ENCODE measurements around the gene GLRA1.

GLRA1 gene

GRCh38 chr5:151775025-151775606, 149.5 kb downstream of the GLRA1 start:
- no peak overlapping the region for H2BK120ac ChIP-seq (ENCODE audit: low read depth, low read length)
- DNase-seq = no peak
- H3K27me3 ChIP-seq (ENCODE audit: control insufficient read depth in 1 of 2, insufficient read depth in 1 of 2, low read length in 2 of 2) = no peaks in the 10 kb centered on the region
- H3K18ac ChIP-seq (ENCODE audit: low read depth in 1 of 2, low read length in 2 of 2) = no peak overlapping the region
- H3K9ac ChIP-seq (ENCODE audit: low read length) = peak overlapping the region; percentile 97
- peaks cover 6% of the 10 kb centered on the region for H3K4me1 ChIP-seq (ENCODE audit: control insufficient read depth, insufficient read depth, low read depth, low read length)
- no peak overlapping the region for H2AFZ ChIP-seq (ENCODE audit: low read depth, low read length)
- H2BK15ac ChIP-seq (ENCODE audit: low read depth, poor library complexity, severe bottlenecking) = no peak overlapping the region
- H3K79me1 ChIP-seq (replicated peaks; ENCODE audit: low read length, poor library complexity, severe bottlenecking) = peaks cover 2% of the 10 kb centered on the region
- no peak overlapping the region for H3K4me2 ChIP-seq (ENCODE audit: low read length, poor library complexity, severe bottlenecking)
- H3K36me3 ChIP-seq (ENCODE audit: control insufficient read depth in 1 of 2, insufficient read depth in 2 of 2, low read depth in 1 of 2, low read length in 2 of 2) = peaks cover 4 to 16% of the 10 kb centered on the region in 2 experiments
- no peak overlapping the region for H3K4ac ChIP-seq (ENCODE audit: low read depth in 1 of 2, low read length in 2 of 2)
- H4K8ac ChIP-seq (ENCODE audit: low read length) = no peak overlapping the region
- no peak overlapping the region for H2BK12ac ChIP-seq (ENCODE audit: low read length in 2 of 2)
- H2BK5ac ChIP-seq (ENCODE audit: low read depth, low read length, poor library complexity, severe bottlenecking) = no peak overlapping the region
- no peak overlapping the region for H4K91ac ChIP-seq (ENCODE audit: low read length)
- no peak overlapping the region for H2AK5ac ChIP-seq (ENCODE audit: low read length, severe bottlenecking)
- 90% methylated on average over 1 of the region's 3 CpGs for WGBS
- peak overlapping the region in 1 of 2 experiments; percentile 99 for H3K4me3 ChIP-seq (ENCODE audit: insufficient read depth in 1 of 2, low read depth in 1 of 2, low read length in 2 of 2)
- no peaks in the 10 kb centered on the region for H3K9me3 ChIP-seq (ENCODE audit: control insufficient read depth, low read length)
- no peak overlapping the region for H3K27ac ChIP-seq (ENCODE audit: low read length, poor library complexity, severe bottlenecking)
- no peak overlapping the region for H3K23ac ChIP-seq (ENCODE audit: low read length in 2 of 2)
- H3K14ac ChIP-seq (ENCODE audit: low read length in 2 of 2) = no peak overlapping the region

DNA sequence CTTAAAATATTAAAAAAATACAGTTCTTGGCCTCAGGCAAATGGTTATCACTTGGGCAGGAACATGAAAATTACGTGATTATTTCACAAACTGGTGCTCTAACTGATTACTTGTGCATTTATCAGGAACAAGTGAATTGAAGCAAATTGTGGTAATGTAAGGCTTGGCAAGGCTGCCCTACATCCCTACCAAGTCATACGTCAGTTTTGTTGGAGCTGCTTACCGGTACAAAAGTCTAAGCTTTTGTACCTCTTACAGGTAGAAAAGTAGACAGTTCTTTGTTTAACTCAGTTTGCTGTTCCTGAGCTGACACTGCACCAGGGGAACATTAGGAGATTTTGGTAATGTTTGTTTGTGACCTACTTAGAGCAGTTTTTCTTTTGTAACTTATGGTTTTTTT, 150.7 kb downstream of the GLRA1 start:
- Histone ChIP-seq H3K9ac (ENCODE audit: low read length) (peak overlapping the region; percentile 97), H2BK15ac (ENCODE audit: low read depth, poor library complexity, severe bottlenecking) (no peak overlapping the region), H3K4me1 (ENCODE audit: control insufficient read depth, insufficient read depth, low read depth, low read length) (peaks cover 6% of the 10 kb centered on the region), H3K27ac (ENCODE audit: low read length, poor library complexity, severe bottlenecking) (no peak overlapping the region), H3K79me1 (replicated peaks; ENCODE audit: low read length, poor library complexity, severe bottlenecking) (peaks cover 4% of the 10 kb centered on the region), H4K91ac (ENCODE audit: low read length) (no peak overlapping the region), H2BK5ac (ENCODE audit: low read depth, low read length, poor library complexity, severe bottlenecking) (no peak overlapping the region), H4K8ac (ENCODE audit: low read length) (no peak overlapping the region), H3K18ac (ENCODE audit: low read depth in 1 of 2, low read length in 2 of 2) (no peak overlapping the region), H3K4me3 (ENCODE audit: insufficient read depth in 1 of 2, low read depth in 1 of 2, low read length in 2 of 2) (peak overlapping the region in 1 of 2 experiments; percentile 99), H2AFZ (ENCODE audit: low read depth, low read length) (no peak overlapping the region), H3K9me3 (ENCODE audit: control insufficient read depth, low read length) (no peaks in the 10 kb centered on the region), H2BK12ac (ENCODE audit: low read length in 2 of 2) (no peak overlapping the region), H2AK5ac (ENCODE audit: low read length, severe bottlenecking) (no peak overlapping the region), H3K4ac (ENCODE audit: low read depth in 1 of 2, low read length in 2 of 2) (no peak overlapping the region), H3K4me2 (ENCODE audit: low read length, poor library complexity, severe bottlenecking) (peak overlapping the region; percentile 81), H3K36me3 (ENCODE audit: control insufficient read depth in 1 of 2, insufficient read depth in 2 of 2, low read depth in 1 of 2, low read length in 2 of 2) (peaks cover 4 to 15% of the 10 kb centered on the region in 2 experiments), H3K14ac (ENCODE audit: low read length in 2 of 2) (no peak overlapping the region), H2BK120ac (ENCODE audit: low read depth, low read length) (no peak overlapping the region), H3K27me3 (ENCODE audit: control insufficient read depth in 1 of 2, insufficient read depth in 1 of 2, low read length in 2 of 2) (no peaks in the 10 kb centered on the region), H3K23ac (ENCODE audit: low read length in 2 of 2) (no peak overlapping the region)
- DNase-seq = no peak
- WGBS = 13% methylated on average over 3 of the region's 3 CpGs

- DNase-seq = peak; percentile 78
- Histone ChIP-seq H3K14ac (ENCODE audit: low read length in 2 of 2) (no peak overlapping the region), H3K4me3 (ENCODE audit: insufficient read depth in 1 of 2, low read depth in 1 of 2, low read length in 2 of 2) (peak overlapping the region; percentile 98 to 99), H2AFZ (ENCODE audit: low read depth, low read length) (no peak overlapping the region), H3K23ac (ENCODE audit: low read length in 2 of 2) (peak overlapping the region in 1 of 2 experiments; percentile 57), H3K4me2 (ENCODE audit: low read length, poor library complexity, severe bottlenecking) (peak overlapping the region; percentile 81), H4K91ac (ENCODE audit: low read length) (no peak overlapping the region), H3K27ac (ENCODE audit: low read length, poor library complexity, severe bottlenecking) (peak overlapping the region; percentile 38), H3K9ac (ENCODE audit: low read length) (peak overlapping the region; percentile 97), H3K4ac (ENCODE audit: low read depth in 1 of 2, low read length in 2 of 2) (peak overlapping the region in 1 of 2 experiments; percentile 78), H3K18ac (ENCODE audit: low read depth in 1 of 2, low read length in 2 of 2) (peak overlapping the region in 1 of 2 experiments; percentile 28), H3K27me3 (ENCODE audit: control insufficient read depth in 1 of 2, insufficient read depth in 1 of 2, low read length in 2 of 2) (no peaks in the 10 kb centered on the region), H2BK12ac (ENCODE audit: low read length in 2 of 2) (peak overlapping the region in 1 of 2 experiments; percentile 3), H4K8ac (ENCODE audit: low read length) (no peak overlapping the region), H2BK15ac (ENCODE audit: low read depth, poor library complexity, severe bottlenecking) (no peak overlapping the region), H2BK5ac (ENCODE audit: low read depth, low read length, poor library complexity, severe bottlenecking) (no peak overlapping the region), H3K36me3 (ENCODE audit: control insufficient read depth in 1 of 2, insufficient read depth in 2 of 2, low read depth in 1 of 2, low read length in 2 of 2) (peaks cover 0 to 11% of the 10 kb centered on the region in 2 experiments), H2AK5ac (ENCODE audit: low read length, severe bottlenecking) (no peak overlapping the region), H3K79me1 (replicated peaks; ENCODE audit: low read length, poor library complexity, severe bottlenecking) (peaks cover 4% of the 10 kb centered on the region), H2BK120ac (ENCODE audit: low read depth, low read length) (no peak overlapping the region), H3K4me1 (ENCODE audit: control insufficient read depth, insufficient read depth, low read depth, low read length) (peaks cover 6% of the 10 kb centered on the region), H3K9me3 (ENCODE audit: control insufficient read depth, low read length) (no peaks in the 10 kb centered on the region)
- WGBS = under 1% methylated on average over 17 of the region's 18 CpGs
These were observed 151.6 kb downstream of the GLRA1 start for GRCh38 chr5:151772846-151773561.

All from mesenchymal stem cell (in vitro differentiated cells and primary cell).